Lung (tissue), 12 donors: ENCODE measurements around the gene SDHAF2. TPM values are rescaled to one million over a fixed set of nuclear protein-coding genes. Genes with fewer than 3 reads are reported as not detected.

Source experiments
- ATAC-seq: fragments of 200-7000 bp; cut with Tn5 transposase; one replicate; pipeline ENCODE4 v1.9.1; 2020; ENCODE audit warnings: moderate number of reproducible peaks; ENCODE audit not compliant: insufficient read depth, low FRiP score
- DNase-seq, 3 donors: peaks; one replicate each; pipeline ENCODE4 v3.0.0-alpha.2; 2013 to 2017
- H3K27ac ChIP-seq, 2 donors: one replicate each; pipeline ENCODE4 v1.5.1; 2013; ENCODE audit warnings: mild to moderate bottlenecking in 2 of 2, moderate library complexity in 2 of 2, control low read depth in 1 of 2, inconsistent platforms in 1 of 2, low read depth in 1 of 2, low read length in 1 of 2
- H3K27me3 ChIP-seq, 3 donors: one replicate each; pipeline ENCODE4 v1.5.1; 2013; ENCODE audit warnings: low read length in 2 of 3; ENCODE audit not compliant: control insufficient read depth in 3 of 3, insufficient read depth in 3 of 3
- H3K36me3 ChIP-seq, 4 donors: one replicate each; pipeline ENCODE4 v1.5.1; 2013; ENCODE audit warnings: low read length in 4 of 4, mild to moderate bottlenecking in 1 of 4, moderate library complexity in 1 of 4; ENCODE audit not compliant: control insufficient read depth in 4 of 4, insufficient read depth in 4 of 4
- H3K4me1 ChIP-seq, 5 donors: one replicate each; pipeline ENCODE4 v1.5.1; 2013; ENCODE audit warnings: low read length in 5 of 5, mild to moderate bottlenecking in 2 of 5, moderate library complexity in 1 of 5; ENCODE audit not compliant: control insufficient read depth in 5 of 5, insufficient read depth in 5 of 5
- H3K4me3 ChIP-seq: one replicate; pipeline ENCODE4 v1.5.1; 2013; ENCODE audit warnings: mild to moderate bottlenecking, control low read depth, moderate library complexity
- H3K9ac ChIP-seq, 2 donors: one replicate each; pipeline ENCODE4 v1.5.1; 2013; ENCODE audit warnings: low read length in 2 of 2, control low read depth in 1 of 2; ENCODE audit not compliant: insufficient read depth in 1 of 2
- H3K9me3 ChIP-seq, 4 donors: one replicate each; pipeline ENCODE4 v1.5.1; 2013; ENCODE audit warnings: low read length in 3 of 4, mild to moderate bottlenecking in 1 of 4, moderate library complexity in 1 of 4; ENCODE audit not compliant: control insufficient read depth in 4 of 4, insufficient read depth in 3 of 4
- WGBS, 2 donors: extraction: QIAGEN DNeasy Blood & Tissue Kit; methylation state at CpG; one replicate each; pipeline ENCODE4 v1.1.7; 2013; 5-methylcytosine and 5-hydroxymethylcytosine counted together
- polyA plus RNA-seq, 2 donors: library from polyadenylated mRNA; stranded (reverse); fragments of 200-250 nt; gene quantifications; one replicate each; pipeline ENCODE4 v1.2.1, GENCODE V29; 2013
- total RNA-seq, 2 donors: library from RNA; depleted of rRNA in 1 of 2; stranded (reverse); fragments of >200 nt in 1 of 2; gene quantifications; one replicate each; pipeline ENCODE4 v1.2.1, GENCODE V29; 2014 to 2021
- TF ChIP-seq, protein P1 (sequence below): IDR thresholded peaks from 2 replicates; pipeline ENCODE4 v1.5.1; 2012; ENCODE audit warnings: mild to moderate bottlenecking; ENCODE audit errors: control extremely low read depth, extremely low read depth
- donor health status: control.
- donor health status: control.
- donor health status: Bipolar disorder and iron deficiency.
- donor health status: healthy.
- donor health status: DM: yes; HTN: yes; CAD: no.

Gene SDHAF2
- total and polyA plus RNA-seq, 4 donors, result 39.6 to 53.4 (median 43.9) TPM

DNA sequence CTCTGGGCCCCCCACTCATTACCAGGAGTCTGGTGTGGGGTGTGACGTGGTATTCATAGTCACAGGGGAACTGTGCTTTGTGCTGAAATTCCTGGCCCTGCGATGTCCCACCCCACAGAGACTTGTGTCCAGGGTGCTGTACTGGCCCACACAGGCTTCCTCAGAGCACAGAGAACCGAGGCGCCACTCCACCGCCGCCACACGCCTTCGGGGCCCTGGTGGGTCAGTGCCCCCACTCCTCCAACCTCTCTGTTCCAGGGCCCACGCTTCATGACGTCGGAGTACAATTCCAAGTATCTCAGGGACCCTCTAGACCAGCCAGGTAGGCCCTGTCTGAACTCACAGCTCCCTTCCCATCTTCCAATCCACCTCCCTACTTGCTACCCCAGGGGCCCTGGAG lies 55.2 kb downstream of the SDHAF2 start:
- DNase-seq (no peak), ATAC-seq (no peak)
- 92% methylated on average over 11 of the region's 11 CpGs for whole genome bisulfite sequencing, 2 donors
- Histone ChIP-seq H3K4me1 (peaks cover 0 to 17% (median 16%) of the 10 kb centered on the region in 5 donors), H3K9ac (no peak overlapping the region), H3K36me3 (no peaks in the 10 kb centered on the region), H3K27me3 (no peaks in the 10 kb centered on the region), H3K27ac (no peak overlapping the region), H3K4me3 (no peak overlapping the region), H3K9me3 (no peaks in the 10 kb centered on the region)
- TF ChIP-seq, protein P1, sequence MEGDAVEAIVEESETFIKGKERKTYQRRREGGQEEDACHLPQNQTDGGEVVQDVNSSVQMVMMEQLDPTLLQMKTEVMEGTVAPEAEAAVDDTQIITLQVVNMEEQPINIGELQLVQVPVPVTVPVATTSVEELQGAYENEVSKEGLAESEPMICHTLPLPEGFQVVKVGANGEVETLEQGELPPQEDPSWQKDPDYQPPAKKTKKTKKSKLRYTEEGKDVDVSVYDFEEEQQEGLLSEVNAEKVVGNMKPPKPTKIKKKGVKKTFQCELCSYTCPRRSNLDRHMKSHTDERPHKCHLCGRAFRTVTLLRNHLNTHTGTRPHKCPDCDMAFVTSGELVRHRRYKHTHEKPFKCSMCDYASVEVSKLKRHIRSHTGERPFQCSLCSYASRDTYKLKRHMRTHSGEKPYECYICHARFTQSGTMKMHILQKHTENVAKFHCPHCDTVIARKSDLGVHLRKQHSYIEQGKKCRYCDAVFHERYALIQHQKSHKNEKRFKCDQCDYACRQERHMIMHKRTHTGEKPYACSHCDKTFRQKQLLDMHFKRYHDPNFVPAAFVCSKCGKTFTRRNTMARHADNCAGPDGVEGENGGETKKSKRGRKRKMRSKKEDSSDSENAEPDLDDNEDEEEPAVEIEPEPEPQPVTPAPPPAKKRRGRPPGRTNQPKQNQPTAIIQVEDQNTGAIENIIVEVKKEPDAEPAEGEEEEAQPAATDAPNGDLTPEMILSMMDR, result no peak

DNA sequence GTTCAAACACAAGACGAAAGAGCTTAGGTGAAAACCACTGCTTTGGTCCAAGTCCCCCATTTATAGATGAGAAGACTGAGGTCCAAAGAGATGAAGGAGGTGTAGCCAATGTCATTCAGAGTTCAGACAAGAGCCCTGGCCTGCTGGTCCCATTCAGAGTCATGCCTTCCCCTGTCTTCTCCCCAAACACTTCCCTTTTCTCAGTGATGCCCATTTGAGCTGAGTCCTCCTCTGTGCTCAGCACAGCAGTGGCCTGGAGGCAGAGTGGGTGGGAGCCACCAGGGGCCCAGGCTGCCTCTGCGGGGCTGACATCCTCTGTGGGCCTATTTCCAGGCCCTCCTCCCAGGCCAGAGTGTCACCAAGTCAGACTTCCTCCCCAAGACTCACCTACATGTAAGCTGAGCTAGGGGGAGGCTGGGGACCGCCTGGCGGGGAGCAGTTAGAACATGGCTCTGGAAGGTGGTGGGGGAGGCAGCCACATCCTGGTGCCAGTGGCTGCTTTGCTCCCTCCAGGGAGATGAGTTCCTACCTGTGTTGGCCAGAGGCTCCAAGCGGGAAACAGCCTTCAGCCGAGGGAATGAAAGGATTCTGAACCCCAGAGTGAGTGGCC lies 56.2 kb downstream of the SDHAF2 start:
- Histone ChIP-seq H3K4me1 (peaks cover 0 to 23% (median 19%) of the 10 kb centered on the region in 5 donors), H3K9ac (no peak overlapping the region), H3K4me3 (no peak overlapping the region), H3K9me3 (no peaks in the 10 kb centered on the region), H3K36me3 (no peaks in the 10 kb centered on the region), H3K27ac (no peak overlapping the region), H3K27me3 (no peaks in the 10 kb centered on the region)
- ATAC-seq (no peak), DNase-seq (no peak)
- WGBS, 2 donors, result 92 to 96% methylated on average over 6 of the region's 6 CpGs
- TF ChIP-seq, protein P1, result no peak

DNA sequence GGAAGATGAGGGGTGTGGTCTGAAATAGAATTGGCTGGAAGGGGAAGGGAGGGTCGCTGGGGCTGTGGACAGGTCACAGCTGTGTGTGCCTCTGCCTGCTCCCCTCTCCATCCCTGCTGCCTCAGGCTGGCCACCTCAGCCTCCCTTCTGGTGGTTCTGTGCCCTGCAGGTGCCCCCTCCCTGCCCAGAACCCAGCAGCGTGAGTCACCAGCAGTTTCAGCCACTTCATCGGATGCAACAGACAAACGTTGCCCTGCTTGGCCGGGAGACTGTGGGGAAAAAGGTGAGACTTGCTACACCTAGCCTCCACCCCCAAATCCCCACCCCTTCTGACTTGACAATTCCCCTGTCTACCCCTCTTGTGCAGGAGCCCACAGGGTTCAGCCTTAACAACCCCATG lies 56.9 kb downstream of the SDHAF2 start:
- ATAC-seq, result no peak
- Histone ChIP-seq H3K27ac (no peak overlapping the region), H3K36me3 (no peaks in the 10 kb centered on the region), H3K4me3 (no peak overlapping the region), H3K9ac (no peak overlapping the region), H3K9me3 (no peaks in the 10 kb centered on the region), H3K4me1 (peaks cover 0 to 23% (median 19%) of the 10 kb centered on the region in 5 donors), H3K27me3 (no peaks in the 10 kb centered on the region)
- no peak for DNase-seq
- TF ChIP-seq, protein P1, result no peak
- WGBS, 2 donors, result 87 to 88% methylated on average over 4 to 5 of the region's 5 CpGs
